ENCODE data around the gene RFXAP. TPM values are rescaled to one million over a fixed set of nuclear protein-coding genes. Genes with fewer than 3 reads are reported as not detected.

RFXAP gene
- total RNA-seq, 1 experiment from 2014 or later = 11.5 TPM

GRCh38 chr13:36796052-36796451 is 23.0 kb upstream of the RFXAP start:
- no peak overlapping the region for H3K27ac Mint-ChIP-seq (ENCODE audit: unreplicated experiment)
- H3K9me3 ChIP-seq = no peaks in the 10 kb centered on the region
- H3K4me3 ChIP-seq (ENCODE audit: low read depth, low read length) = no peak overlapping the region
- no TSS peak for BruUV-seq (replicated peaks)
- H3K27me3 Mint-ChIP-seq (ENCODE audit: insufficient read depth, unreplicated experiment) = peaks cover 10% of the 10 kb centered on the region
- POLR2A ChIA-PET = no interaction called here
- CTCF ChIA-PET = no interaction called here
- no peaks in the 10 kb centered on the region for H3K36me3 ChIP-seq (ENCODE audit: control insufficient read depth, insufficient read depth, low read length)
- H3K36me3 Mint-ChIP-seq (ENCODE audit: insufficient read depth, unreplicated experiment) = no peaks in the 10 kb centered on the region
- no peak overlapping the region for H3K4me3 Mint-ChIP-seq (ENCODE audit: unreplicated experiment)
- H3K27me3 ChIP-seq (replicated peaks; ENCODE audit: control insufficient read depth, insufficient read depth, low read length) = no peaks in the 10 kb centered on the region
- no peaks in the 10 kb centered on the region for H3K9me3 Mint-ChIP-seq (ENCODE audit: unreplicated experiment)
- no peak for DNase-seq
- H3K4me1 Mint-ChIP-seq (ENCODE audit: low read depth, unreplicated experiment) = no peaks in the 10 kb centered on the region
- H3K4me1 ChIP-seq = no peaks in the 10 kb centered on the region
- TF ChIP-seq CTCF (IDR thresholded peaks at IDR 0.05; ENCODE audit: insufficient read depth in 1 of 2, low read depth in 1 of 2, low read length in 1 of 2, severe bottlenecking in 1 of 2, unreplicated experiment in 1 of 2) = no peak
- intact Hi-C loops (cut with micrococcal nuclease; ENCODE audit: unreplicated experiment) = no loop called here

GRCh38 chr13:36801035-36801434 is 18.0 kb upstream of the RFXAP start:
- Mint-ChIP-seq H3K4me3 (ENCODE audit: unreplicated experiment) (no peak overlapping the region), H3K27me3 (ENCODE audit: insufficient read depth, unreplicated experiment) (peaks cover 7% of the 10 kb centered on the region), H3K4me1 (ENCODE audit: low read depth, unreplicated experiment) (no peaks in the 10 kb centered on the region), H3K36me3 (ENCODE audit: insufficient read depth, unreplicated experiment) (no peaks in the 10 kb centered on the region), H3K9me3 (ENCODE audit: unreplicated experiment) (no peaks in the 10 kb centered on the region), H3K27ac (ENCODE audit: unreplicated experiment) (no peak overlapping the region)
- intact Hi-C loops (cut with micrococcal nuclease; ENCODE audit: unreplicated experiment) = no loop called here
- ChIA-PET CTCF (interaction anchor here (0.6 kb wide), 1 partner anchor 51 kb away, joined by 3 read pairs; no protein-coding TSS in a partner anchor), POLR2A (no interaction called here)
- Histone ChIP-seq H3K4me3 (ENCODE audit: low read depth, low read length) (no peak overlapping the region), H3K27me3 (replicated peaks; ENCODE audit: control insufficient read depth, insufficient read depth, low read length) (no peaks in the 10 kb centered on the region), H3K9me3 (no peaks in the 10 kb centered on the region), H3K36me3 (ENCODE audit: control insufficient read depth, insufficient read depth, low read length) (no peaks in the 10 kb centered on the region), H3K4me1 (no peaks in the 10 kb centered on the region)
- TF ChIP-seq CTCF (IDR thresholded peaks at IDR 0.05; ENCODE audit: insufficient read depth in 1 of 2, low read depth in 1 of 2, low read length in 1 of 2, severe bottlenecking in 1 of 2, unreplicated experiment in 1 of 2) = no peak
- BruUV-seq (replicated peaks) = no TSS peak
- DNase-seq = no peak

DNA sequence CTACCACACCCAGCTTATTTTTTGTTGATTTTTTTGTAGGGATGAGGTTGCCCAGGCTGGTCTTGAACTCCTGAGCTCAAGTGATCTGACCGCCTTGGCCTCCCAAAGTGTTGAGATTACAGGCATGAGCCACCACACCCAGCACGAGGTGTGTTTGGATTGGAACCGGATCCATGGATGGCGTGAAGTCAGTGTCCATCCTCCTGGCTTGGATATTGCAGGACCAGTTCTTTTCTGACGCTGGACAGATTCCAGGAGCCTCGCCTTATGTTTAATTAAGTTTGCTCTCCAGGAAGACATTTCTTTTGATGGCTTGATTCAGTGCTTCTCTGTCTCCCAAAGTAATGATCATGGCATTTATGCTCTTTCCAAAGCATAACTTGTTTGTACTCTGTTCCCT is 14.4 kb upstream of the RFXAP start:
- Mint-ChIP-seq H3K9me3 (ENCODE audit: unreplicated experiment) (no peaks in the 10 kb centered on the region), H3K27ac (ENCODE audit: unreplicated experiment) (no peak overlapping the region), H3K4me1 (ENCODE audit: low read depth, unreplicated experiment) (no peaks in the 10 kb centered on the region), H3K27me3 (ENCODE audit: insufficient read depth, unreplicated experiment) (peaks cover 7% of the 10 kb centered on the region), H3K4me3 (ENCODE audit: unreplicated experiment) (no peak overlapping the region), H3K36me3 (ENCODE audit: insufficient read depth, unreplicated experiment) (no peaks in the 10 kb centered on the region)
- no peak for TF ChIP-seq CTCF (IDR thresholded peaks at IDR 0.05; ENCODE audit: insufficient read depth in 1 of 2, low read depth in 1 of 2, low read length in 1 of 2, severe bottlenecking in 1 of 2, unreplicated experiment in 1 of 2)
- Histone ChIP-seq H3K9me3 (no peaks in the 10 kb centered on the region), H3K36me3 (ENCODE audit: control insufficient read depth, insufficient read depth, low read length) (no peaks in the 10 kb centered on the region), H3K27me3 (replicated peaks; ENCODE audit: control insufficient read depth, insufficient read depth, low read length) (no peaks in the 10 kb centered on the region), H3K4me3 (ENCODE audit: low read depth, low read length) (no peak overlapping the region), H3K4me1 (no peaks in the 10 kb centered on the region)
- no peak for DNase-seq
- intact Hi-C loops (cut with micrococcal nuclease; ENCODE audit: unreplicated experiment) = no loop called here
- CTCF ChIA-PET = no interaction called here
- no TSS peak for BruUV-seq (replicated peaks)
- POLR2A ChIA-PET = interaction anchor here (0.6 kb wide), 1 partner anchor 195 kb away, joined by 3 read pairs; no protein-coding TSS in a partner anchor

Measured in Caco-2 (cell line).